WI38 (cell line): Measurements from ENCODE around the gene UNC5B.

Source experiments
- H3K4me3 ChIP-seq: 2 replicates; pipeline ENCODE4 v1.5.1; 2011; ENCODE audit warnings: low read depth, mild to moderate bottlenecking, control low read depth, low read length
- TF ChIP-seq, protein P1 (sequence below): IDR thresholded peaks from 2 replicates; pipeline ENCODE4 v1.5.1; 2012; ENCODE audit warnings: low read depth, mild to moderate bottlenecking, control low read depth, low read length

The UNC5B gene

GRCh38 chr10:71260622-71261325 lies 48.4 kb downstream of the UNC5B start:
- H3K4me3 ChIP-seq, result no peak overlapping the region
- TF ChIP-seq, protein P1, sequence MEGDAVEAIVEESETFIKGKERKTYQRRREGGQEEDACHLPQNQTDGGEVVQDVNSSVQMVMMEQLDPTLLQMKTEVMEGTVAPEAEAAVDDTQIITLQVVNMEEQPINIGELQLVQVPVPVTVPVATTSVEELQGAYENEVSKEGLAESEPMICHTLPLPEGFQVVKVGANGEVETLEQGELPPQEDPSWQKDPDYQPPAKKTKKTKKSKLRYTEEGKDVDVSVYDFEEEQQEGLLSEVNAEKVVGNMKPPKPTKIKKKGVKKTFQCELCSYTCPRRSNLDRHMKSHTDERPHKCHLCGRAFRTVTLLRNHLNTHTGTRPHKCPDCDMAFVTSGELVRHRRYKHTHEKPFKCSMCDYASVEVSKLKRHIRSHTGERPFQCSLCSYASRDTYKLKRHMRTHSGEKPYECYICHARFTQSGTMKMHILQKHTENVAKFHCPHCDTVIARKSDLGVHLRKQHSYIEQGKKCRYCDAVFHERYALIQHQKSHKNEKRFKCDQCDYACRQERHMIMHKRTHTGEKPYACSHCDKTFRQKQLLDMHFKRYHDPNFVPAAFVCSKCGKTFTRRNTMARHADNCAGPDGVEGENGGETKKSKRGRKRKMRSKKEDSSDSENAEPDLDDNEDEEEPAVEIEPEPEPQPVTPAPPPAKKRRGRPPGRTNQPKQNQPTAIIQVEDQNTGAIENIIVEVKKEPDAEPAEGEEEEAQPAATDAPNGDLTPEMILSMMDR, result no peak

DNA sequence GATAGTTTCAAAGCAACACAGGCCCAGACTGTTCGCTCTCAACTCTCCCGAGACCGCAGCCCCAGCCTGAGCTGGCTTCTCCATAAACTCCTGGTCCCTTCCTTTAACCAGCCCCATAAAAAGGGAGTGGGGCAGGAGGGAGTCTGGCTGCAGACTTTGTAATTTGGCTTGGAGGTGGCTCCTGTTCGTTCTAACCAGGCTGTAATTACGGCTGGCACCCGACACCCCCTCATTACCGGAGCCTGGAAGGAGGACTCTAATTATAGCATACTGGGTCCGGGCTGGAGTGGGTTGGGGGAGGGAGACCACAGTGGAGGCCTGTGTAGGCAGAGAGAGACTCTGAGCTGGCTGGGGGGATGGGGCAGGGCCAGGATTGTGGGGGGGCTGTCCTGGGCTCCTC lies 49.7 kb downstream of the UNC5B start:
- TF ChIP-seq, protein P1, result no peak

GRCh38 chr10:71262817-71263216 lies 50.4 kb downstream of the UNC5B start:
- no peak overlapping the region for H3K4me3 ChIP-seq
- TF ChIP-seq, protein P1, result no peak

More for the DNA sequence above, 49.7 kb downstream of the UNC5B start:
- H3K4me3 ChIP-seq, result no peak overlapping the region

- TF ChIP-seq, protein P1, result no peak
- no peak overlapping the region for H3K4me3 ChIP-seq
Observed at GRCh38 chr10:71263376-71263775, 51.0 kb downstream of the UNC5B start.

- H3K4me3 ChIP-seq, result no peak overlapping the region
- TF ChIP-seq, protein P1, result no peak
Observed at GRCh38 chr10:71264345-71265200, 52.2 kb downstream of the UNC5B start.

DNA sequence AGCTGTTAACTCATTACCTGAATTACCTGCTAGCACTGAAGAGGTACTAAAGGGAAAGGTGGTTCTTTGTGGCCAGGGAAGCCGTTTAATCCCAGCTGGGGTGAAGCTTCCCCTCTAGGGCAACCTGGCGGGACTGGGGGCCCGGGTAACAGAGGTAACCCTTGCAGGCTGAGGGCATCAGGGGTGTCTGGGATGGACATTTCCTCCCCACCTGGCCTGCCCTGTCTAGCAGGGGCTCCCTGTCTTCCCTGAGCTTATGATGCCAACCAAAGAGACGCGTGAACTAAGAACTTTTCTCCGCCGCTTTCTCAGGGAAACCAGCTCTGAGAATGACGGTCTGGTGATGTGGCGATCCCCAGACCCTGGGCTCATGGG lies 52.8 kb downstream of the UNC5B start:
- TF ChIP-seq, protein P1, result no peak
- no peak overlapping the region for H3K4me3 ChIP-seq

- no peak overlapping the region for H3K4me3 ChIP-seq
Observed at GRCh38 chr10:71265618-71266146, 53.3 kb downstream of the UNC5B start.

More at GRCh38 chr10:71265618-71266146, 53.3 kb downstream of the UNC5B start:
- TF ChIP-seq, protein P1, result no peak
